Cardiac muscle cell (in vitro differentiated cells and primary cell): ENCODE results near the gene PRCC. TPM values are rescaled to one million over a fixed set of nuclear protein-coding genes. Genes with fewer than 3 reads are reported as not detected.

Experiments used
- DNase-seq, 2 donors: peaks; one replicate each; pipeline versions ENCODE4 v3.0.0 to v3.0.0-alpha.2; 2010 to 2017; ENCODE audit warnings: low read depth in 1 of 2, low spot score in 1 of 2
- H3K27ac ChIP-seq: fragments of 200-600 bp; sonication (generic); 2 replicates; pipeline ENCODE4 v1.5.1; 2016
- H3K27me3 ChIP-seq: fragments of 200-600 bp; sonication (generic); 2 replicates; pipeline ENCODE4 v1.6.0; 2016; ENCODE audit warnings: control low read depth
- H3K36me3 ChIP-seq: fragments of 200-600 bp; sonication (generic); 2 replicates; pipeline ENCODE4 v1.5.1; 2016; ENCODE audit warnings: control low read depth
- H3K4me1 ChIP-seq: fragments of 200-600 bp; sonication (generic); 2 replicates; pipeline ENCODE4 v1.8.1; 2017; ENCODE audit warnings: low read depth, mild to moderate bottlenecking, mixed run types
- H3K4me3 ChIP-seq: fragments of 200-600 bp; sonication (generic); 2 replicates; pipeline ENCODE4 v1.5.1; 2016; ENCODE audit warnings: mild to moderate bottlenecking
- H3K9me3 ChIP-seq: fragments of 200-600 bp; sonication (generic); 2 replicates; pipeline ENCODE4 v1.5.1; 2017; ENCODE audit warnings: low read depth, mild to moderate bottlenecking, control low read depth
- polyA plus RNA-seq: library from polyadenylated mRNA; unstranded; fragments of >200 nt; fragmentation: Nextera tagmentation; extraction: Ambion mirVana; gene quantifications from 2 replicates; pipeline ENCODE4 v1.2.1, GENCODE V29; 2016
- total RNA-seq: library from RNA; depleted of rRNA; stranded (reverse); fragments of >200 nt; gene quantifications from 2 replicates; pipeline ENCODE4 v1.2.3, GENCODE V29; 2016
- TF ChIP-seq, protein P1 (sequence below): IDR thresholded peaks from 2 replicates; pipeline ENCODE4 v1.5.1; 2012; ENCODE audit warnings: low read depth, mild to moderate bottlenecking, low read length

Gene PRCC
- total and polyA plus RNA-seq, 2 experiments from 2014 or later, result 118 to 126 TPM

DNA sequence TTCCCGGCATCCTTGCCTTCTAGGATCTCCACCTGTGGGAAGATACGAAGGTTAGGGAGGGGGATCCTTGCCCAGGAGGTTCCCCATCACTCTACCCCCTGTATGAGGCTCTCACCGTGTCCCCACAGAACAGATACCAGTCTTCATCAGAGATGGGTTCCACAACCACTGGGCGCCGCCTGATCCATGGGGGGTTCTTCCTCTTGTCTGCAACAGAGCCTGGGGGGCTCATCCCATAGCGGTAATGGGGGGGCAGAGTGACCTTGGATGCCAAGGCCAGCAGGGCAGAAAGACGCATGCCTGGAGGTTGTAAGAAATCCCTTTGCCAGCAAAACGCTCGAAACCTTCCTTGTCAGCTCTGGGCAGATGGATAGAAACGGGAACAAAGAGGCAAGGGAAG, 28.9 kb upstream of the PRCC start:
- Histone ChIP-seq H3K27ac (no peak overlapping the region), H3K36me3 (peaks cover 5% of the 10 kb centered on the region), H3K4me1 (peaks cover 4% of the 10 kb centered on the region), H3K9me3 (no peaks in the 10 kb centered on the region), H3K27me3 (no peaks in the 10 kb centered on the region), H3K4me3 (no peak overlapping the region)
- DNase-seq, result no peak
- TF ChIP-seq, protein P1, sequence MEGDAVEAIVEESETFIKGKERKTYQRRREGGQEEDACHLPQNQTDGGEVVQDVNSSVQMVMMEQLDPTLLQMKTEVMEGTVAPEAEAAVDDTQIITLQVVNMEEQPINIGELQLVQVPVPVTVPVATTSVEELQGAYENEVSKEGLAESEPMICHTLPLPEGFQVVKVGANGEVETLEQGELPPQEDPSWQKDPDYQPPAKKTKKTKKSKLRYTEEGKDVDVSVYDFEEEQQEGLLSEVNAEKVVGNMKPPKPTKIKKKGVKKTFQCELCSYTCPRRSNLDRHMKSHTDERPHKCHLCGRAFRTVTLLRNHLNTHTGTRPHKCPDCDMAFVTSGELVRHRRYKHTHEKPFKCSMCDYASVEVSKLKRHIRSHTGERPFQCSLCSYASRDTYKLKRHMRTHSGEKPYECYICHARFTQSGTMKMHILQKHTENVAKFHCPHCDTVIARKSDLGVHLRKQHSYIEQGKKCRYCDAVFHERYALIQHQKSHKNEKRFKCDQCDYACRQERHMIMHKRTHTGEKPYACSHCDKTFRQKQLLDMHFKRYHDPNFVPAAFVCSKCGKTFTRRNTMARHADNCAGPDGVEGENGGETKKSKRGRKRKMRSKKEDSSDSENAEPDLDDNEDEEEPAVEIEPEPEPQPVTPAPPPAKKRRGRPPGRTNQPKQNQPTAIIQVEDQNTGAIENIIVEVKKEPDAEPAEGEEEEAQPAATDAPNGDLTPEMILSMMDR, result no peak

DNA sequence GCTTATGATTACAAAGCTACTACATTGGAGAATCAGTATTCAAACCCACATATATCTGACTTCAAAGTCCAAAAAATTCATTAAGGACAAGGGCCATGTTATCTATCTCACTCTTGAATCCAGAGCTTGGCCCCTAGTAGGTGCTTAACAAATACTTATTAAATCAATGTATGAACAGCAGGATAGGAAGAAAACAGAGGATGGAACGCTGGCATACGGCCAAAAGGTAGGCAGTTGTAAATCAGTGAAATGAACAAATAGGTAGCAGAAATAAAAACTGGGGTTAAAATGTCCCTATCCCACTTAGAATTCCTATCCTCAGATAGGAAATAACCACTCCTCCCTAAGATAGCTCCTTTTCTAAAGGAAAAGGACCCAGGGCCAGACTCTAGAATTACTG, 28.4 kb upstream of the PRCC start:
- H3K4me3 ChIP-seq, result no peak overlapping the region
- H3K36me3 ChIP-seq, result peaks cover 5% of the 10 kb centered on the region
- peaks cover 4% of the 10 kb centered on the region for H3K4me1 ChIP-seq
- DNase-seq, result no peak
- H3K27me3 ChIP-seq, result no peaks in the 10 kb centered on the region
- no peaks in the 10 kb centered on the region for H3K9me3 ChIP-seq
- TF ChIP-seq, protein P1, result no peak
- no peak overlapping the region for H3K27ac ChIP-seq

DNA sequence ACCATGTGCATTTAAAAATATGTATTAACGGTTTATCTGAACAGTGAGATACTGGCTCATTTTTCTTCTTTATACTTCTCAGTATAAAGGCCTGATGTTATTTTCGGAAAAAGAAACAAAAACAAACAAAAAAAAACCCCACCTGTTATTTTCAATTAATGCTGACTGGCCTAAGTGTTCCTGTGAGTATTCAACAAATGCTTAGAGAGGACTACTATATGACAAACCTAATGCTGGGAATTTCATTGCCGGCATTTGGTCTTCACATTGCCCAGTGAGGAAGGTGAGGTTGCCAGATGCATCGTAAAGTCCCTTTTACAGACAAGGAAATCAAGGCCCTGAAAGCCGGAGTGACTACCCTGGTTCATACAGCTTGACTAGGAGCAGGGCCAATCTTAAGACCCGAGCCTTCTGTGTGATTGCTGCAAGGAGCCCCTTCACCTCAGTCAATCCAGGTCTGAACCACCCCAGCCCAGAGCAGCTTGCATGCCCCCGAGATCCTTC, 27.0 kb upstream of the PRCC start:
- H3K36me3 ChIP-seq, result peaks cover 5% of the 10 kb centered on the region
- peak overlapping the region; percentile 59 for H3K27ac ChIP-seq
- TF ChIP-seq, protein P1, result no peak
- H3K4me1 ChIP-seq, result peaks cover 4% of the 10 kb centered on the region
- peak overlapping the region; percentile 46 for H3K4me3 ChIP-seq
- H3K9me3 ChIP-seq, result no peaks in the 10 kb centered on the region
- no peaks in the 10 kb centered on the region for H3K27me3 ChIP-seq
- DNase-seq, result no peak

DNA sequence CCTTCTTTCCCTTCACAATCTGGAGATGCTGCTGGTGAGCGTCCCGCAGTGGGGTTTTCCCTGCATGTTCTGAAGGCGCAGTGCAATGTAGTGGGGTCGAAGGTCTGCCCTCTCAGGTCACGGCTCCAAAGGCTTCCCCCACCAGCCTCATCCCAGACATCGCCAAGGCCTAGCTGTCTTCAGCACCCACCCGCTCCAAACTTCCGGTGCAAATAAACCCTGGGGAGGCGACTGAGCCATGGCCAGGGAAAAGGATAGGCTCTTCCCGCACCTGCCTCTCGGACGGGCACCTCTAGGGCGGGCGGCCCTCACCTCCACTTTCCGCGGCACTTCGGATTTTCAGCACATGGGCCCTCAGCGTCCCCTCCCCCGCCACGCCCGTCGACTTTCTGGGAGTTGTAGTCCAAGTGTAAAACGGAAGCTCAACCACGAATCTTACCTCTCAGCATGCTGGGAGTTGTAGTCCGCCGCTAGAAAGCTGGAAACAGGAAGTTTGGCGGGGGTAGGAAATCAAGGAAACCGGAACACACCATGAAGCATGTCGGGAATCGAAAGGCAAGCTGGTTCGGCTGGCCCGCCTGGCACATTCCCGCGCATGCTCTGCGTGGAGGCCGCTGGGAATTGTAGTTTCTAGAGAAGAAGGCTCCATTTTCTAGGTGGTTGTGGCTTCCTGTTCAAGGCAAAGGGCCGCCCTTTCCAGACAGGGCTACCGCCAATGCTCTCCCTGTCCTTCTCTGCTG, 26.4 kb upstream of the PRCC start, which contains the start of gene MRPL24:
MRPL24 (minus strand) TSS at position 348 of the 740 bp plus-strand sequence. CDS start 2,384 bp downstream, outside the sequence.
- Histone ChIP-seq H3K27ac (peak within 1 kb of the TSS; percentile 88), H3K36me3 (peaks cover 5% of the 10 kb centered on the region)
- TF ChIP-seq, protein P1, result no peak

DNA sequence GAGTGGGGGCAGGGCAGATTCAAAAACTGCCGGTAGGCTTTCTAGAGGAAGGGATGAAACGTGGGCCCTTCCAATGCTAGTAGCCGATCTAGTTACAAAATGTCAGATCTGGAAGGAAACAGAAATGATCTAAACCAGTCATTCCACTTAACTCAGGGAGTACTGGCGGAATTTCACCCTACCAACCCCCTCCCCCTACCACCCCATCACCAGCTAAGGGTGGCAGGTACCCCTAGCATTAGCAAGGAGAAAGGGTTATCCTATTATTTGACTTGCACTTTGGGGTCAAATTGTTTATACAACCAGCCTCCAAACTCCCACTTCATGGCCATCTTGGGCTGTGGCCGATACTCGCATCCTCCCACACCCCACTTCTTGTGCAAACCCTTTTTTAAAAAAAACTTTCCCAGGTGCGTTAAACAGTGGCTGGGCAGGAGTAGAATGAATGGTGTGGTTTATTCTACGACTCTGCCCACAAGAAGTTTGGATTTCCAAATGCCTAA, 25.8 kb upstream of the PRCC start:
- peak overlapping the region; percentile 4 for H3K4me3 ChIP-seq
- H3K27ac ChIP-seq, result peak overlapping the region; percentile 88
- no peak for DNase-seq
- peaks cover 11% of the 10 kb centered on the region for H3K4me1 ChIP-seq
- no peaks in the 10 kb centered on the region for H3K9me3 ChIP-seq
- TF ChIP-seq, protein P1, result no peak
- H3K36me3 ChIP-seq, result peaks cover 5% of the 10 kb centered on the region
- H3K27me3 ChIP-seq, result no peaks in the 10 kb centered on the region

More for the DNA sequence above, 26.4 kb upstream of the PRCC start, which contains the start of gene MRPL24:
- Histone ChIP-seq H3K27me3 (no peaks in the 10 kb centered on the region), H3K9me3 (no peaks in the 10 kb centered on the region), H3K4me3 (peak within 1 kb of the TSS; percentile 46), H3K4me1 (peaks cover 5% of the 10 kb centered on the region)
- peak; percentile 99 to 100 for DNase-seq
